C4-2B (cell line): ENCODE measurements around the gene HSF2BP.

Experiments used
- CTCF ChIP-seq: fragments of 450-650 bp; conservative IDR thresholded peaks from 2 replicates; pipeline ENCODE4 v1.5.1; 2017; ENCODE audit warnings: mild to moderate bottlenecking
- ZFX ChIP-seq: fragments of 450-650 bp; IDR thresholded peaks from 2 replicates; pipeline ENCODE4 v1.6.1; 2017

- no peak for TF ChIP-seq CTCF
- TF ChIP-seq ZFX, result no peak
Measured at GRCh38 chr21:43600642-43601402, 58.5 kb downstream of the HSF2BP start.
